GM12878 (cell line): ENCODE data around the gene RETN. TPM values are rescaled to one million over a fixed set of nuclear protein-coding genes. Genes with fewer than 3 reads are reported as not detected.

Experiments
- ATAC-seq: fragments of 200-7000 bp; cut with Tn5 transposase; 3 replicates; pipeline ENCODE4 v1.9.1; 2020; ENCODE audit warnings: mild to moderate bottlenecking, moderate library complexity
- BruUV-seq: library from RNA; stranded (reverse); fragments of 400-500 nt; replicated peaks from 2 replicates; lab custom pipeline; 2021; lab: Mats Ljungman, UMichigan
- CTCF ChIA-PET: fragments of 300-600 bp; sonication (Branson Sonifier 250); formaldehyde crosslinking; extraction: SDS; loops from one replicate; lab custom pipeline; 2021; ENCODE audit warnings: inconsistent platforms; lab: Yijun Ruan, JAX
- POLR2A ChIA-PET: fragments of 350-600 bp; formaldehyde crosslinking; extraction: SDS; loops from one replicate; lab custom pipeline; 2021; ENCODE audit warnings: inconsistent platforms; lab: Charles Lee
- RAD21 ChIA-PET: fragments of 300-600 bp; sonication (Branson Sonifier 250); formaldehyde crosslinking; loops from one replicate; lab custom pipeline; 2023; ENCODE audit warnings: antibody characterized with exemption; ENCODE audit not compliant: unreplicated experiment; lab: Charles Lee
- SMC1A ChIA-PET: fragments of 300-600 bp; sonication (Branson Sonifier 250); formaldehyde crosslinking; loops from one replicate; lab custom pipeline; 2023; ENCODE audit not compliant: unreplicated experiment, uncharacterized antibody; lab: Charles Lee
- DNase-seq: peaks from one replicate; pipeline ENCODE4 v3.0.0-alpha.2; 2011; ENCODE audit warnings: low read depth, low spot score
- FAIRE-seq: peaks from 3 replicates; lab custom pipeline; 2011; peaks lifted over from hg19 to GRCh38; lab: Jason Lieb, UNC
- H2AFZ ChIP-seq: 2 replicates; pipeline ENCODE4 v1.6.0; 2011; ENCODE audit warnings: low read depth, low read length, control low read depth; ENCODE audit not compliant: control insufficient read depth
- H3K27ac ChIP-seq: 2 replicates; pipeline ENCODE4 v1.5.1; 2011; ENCODE audit warnings: control low read depth; ENCODE audit not compliant: control insufficient read depth, insufficient read depth
- H3K27me3 ChIP-seq, 2 experiments: replicated peaks in 1 of 2; 2 replicates each; pipeline versions ENCODE4 v1.6.0 to v1.6.1; 2011; ENCODE audit warnings: low read length in 1 of 2; ENCODE audit not compliant: control insufficient read depth in 2 of 2, insufficient read depth in 2 of 2
- H3K36me3 ChIP-seq, 2 experiments: 2 replicates each; pipeline ENCODE4 v1.5.1; 2011; ENCODE audit warnings: low read length in 1 of 2; ENCODE audit not compliant: control insufficient read depth in 2 of 2, insufficient read depth in 2 of 2
- H3K4me1 ChIP-seq: 2 replicates; pipeline ENCODE4 v1.6.1; 2011; ENCODE audit warnings: mild to moderate bottlenecking, low read length, moderate library complexity, mixed read lengths; ENCODE audit not compliant: control insufficient read depth, insufficient read depth
- H3K4me2 ChIP-seq: 2 replicates; pipeline ENCODE4 v1.6.0; 2011; ENCODE audit warnings: control low read depth; ENCODE audit not compliant: control insufficient read depth, insufficient read depth
- H3K4me3 ChIP-seq: fragments of 200-600 bp; sonication (generic); 2 replicates; pipeline ENCODE4 v1.5.1; 2016
- H3K79me2 ChIP-seq: 2 replicates; pipeline ENCODE4 v1.6.0; 2011; ENCODE audit warnings: low read length; ENCODE audit not compliant: control insufficient read depth, insufficient read depth
- H3K9ac ChIP-seq: 2 replicates; pipeline ENCODE4 v1.8.0; 2011; ENCODE audit warnings: low read length, control low read depth, mixed read lengths; ENCODE audit not compliant: control insufficient read depth, insufficient read depth
- H3K9me3 ChIP-seq: replicated peaks from 3 replicates; pipeline ENCODE4 v1.5.1; 2011; ENCODE audit warnings: mild to moderate bottlenecking, low read length; ENCODE audit not compliant: control insufficient read depth, insufficient read depth
- H4K20me1 ChIP-seq: 2 replicates; pipeline ENCODE4 v1.6.0; 2011; ENCODE audit not compliant: control insufficient read depth, insufficient read depth
- CEBPZ ChIP-seq: fragments of 150-350 bp; IDR thresholded peaks from 2 replicates; pipeline ENCODE4 v1.6.1; 2016; ENCODE audit warnings: low read depth, low read length
- CREB1 ChIP-seq: IDR thresholded peaks from 2 replicates; pipeline ENCODE4 v1.6.1; 2012; ENCODE audit warnings: low read depth, mild to moderate bottlenecking, inconsistent platforms
- ELK1 ChIP-seq: IDR thresholded peaks from 2 replicates; pipeline ENCODE4 v1.6.1; 2012; ENCODE audit warnings: low read depth, low read length, improper control_type of control experiment
- JUNB ChIP-seq: IDR thresholded peaks from 2 replicates; pipeline ENCODE4 v1.6.1; 2016; ENCODE audit warnings: antibody characterized with exemption, mild to moderate bottlenecking
- NR2C1 ChIP-seq: fragments of 450-650 bp; IDR thresholded peaks from 2 replicates; pipeline ENCODE4 v1.6.1; 2017; ENCODE audit warnings: antibody characterized with exemption, mild to moderate bottlenecking, moderate library complexity
- SIN3A ChIP-seq: IDR thresholded peaks from 2 replicates; pipeline ENCODE4 v1.6.1; 2012; ENCODE audit warnings: low read depth, low read length, improper control_type of control experiment
- SMAD5 ChIP-seq: IDR thresholded peaks from 2 replicates; pipeline ENCODE4 v1.6.1; 2016; ENCODE audit warnings: antibody characterized with exemption, low read depth
- SUZ12 ChIP-seq: fragments of 200-600 bp; sonication (generic); IDR thresholded peaks from one replicate; pipeline ENCODE4 v1.6.1; 2018; ENCODE audit warnings: antibody characterized with exemption, mild to moderate bottlenecking; ENCODE audit not compliant: unreplicated experiment
- TCF7 ChIP-seq: IDR thresholded peaks from 2 replicates; pipeline ENCODE4 v1.6.1; 2014; ENCODE audit warnings: antibody characterized with exemption, borderline replicate concordance
- ZBTB40 ChIP-seq: fragments of 450-650 bp; IDR thresholded peaks from 2 replicates; pipeline ENCODE4 v1.6.1; 2016; ENCODE audit warnings: mild to moderate bottlenecking, moderate library complexity, borderline replicate concordance
- WGBS: methylation state at CpG from one replicate; pipeline ENCODE4 v1.1.6; 2016; ENCODE audit warnings: low lambda C conversion rate; ENCODE audit not compliant: insufficient replicate concordance, insufficient coverage; ENCODE audit errors: missing lambda C conversion rate; 5-methylcytosine and 5-hydroxymethylcytosine counted together
- in situ Hi-C: fragments of 300-500 bp; cut with MboI; formaldehyde crosslinking; loops from 9 replicates; pipeline ENCODE4 v1.14.3; 2018; ENCODE audit warnings: mixed read lengths
- intact Hi-C: fragments of 100-400 bp; cut with micrococcal nuclease; formaldehyde crosslinking; loops from one replicate; pipeline ENCODE4 v1.14.2; 2022; ENCODE audit not compliant: unreplicated experiment
- polyA plus RNA-seq, 11 experiments: library from polyadenylated mRNA; depleted of rRNA in 4 of 11; unstranded in 6 of 11; stranded (reverse) in 5 of 11; fragments of >200 nt; fragmentation: Nextera tagmentation in 4 of 11; fragmentation: Illumina TruSeq in 1 of 11; extraction: Ambion mirVana in 4 of 11; extraction: Trizol in 1 of 11; gene quantifications; 1 replicate in 1 of 11; 2 replicates in 10 of 11; pipeline versions ENCODE4 v1.2.1 to v1.2.3, GENCODE V29; 2011 to 2016; ENCODE audit warnings: inconsistent platforms in 2 of 11, missing spikeins in 2 of 11, low read depth in 1 of 11
- total RNA-seq, 4 experiments: library from RNA; depleted of rRNA in 3 of 4; stranded (reverse); fragments of >200 nt in 3 of 4; fragmentation: Illumina TruSeq in 1 of 4; extraction: Trizol in 1 of 4; gene quantifications; 2 replicates each; pipeline versions ENCODE4 v1.2.1 to v1.2.3, GENCODE V29; 2013 to 2021

The RETN gene
- total and polyA plus RNA-seq, 10 of the 15 experiments (the other 5 are each of a cell fraction or from before 2014, with no cell fraction given) = 0.26 TPM; not detected in 9

GRCh38 chr19:7636691-7637373 is 32.0 kb upstream of the RETN start, which contains the start of gene STXBP2 (continued):
- TF ChIP-seq ZBTB40 = 0 out of 2 replicates have a peak, but pooled peaks have one; percentile 35

- Histone ChIP-seq H3K4me1 (peaks cover 14% of the 10 kb centered on the region), H3K79me2 (peaks cover 18% of the 10 kb centered on the region), H3K4me3 (peak overlapping the region; percentile 99), H3K9me3 (no peaks in the 10 kb centered on the region), H2AFZ (peak overlapping the region; percentile 26; the same call in 1 of the 2 replicates), H3K36me3 (peaks cover 0 to 7% of the 10 kb centered on the region in 2 experiments; a peak in 1 of 4 replicates), H3K27me3 (no peaks in the 10 kb centered on the region), H4K20me1 (no peaks in the 10 kb centered on the region), H3K9ac (peak overlapping the region; percentile 97), H3K27ac (peak overlapping the region; percentile 75), H3K4me2 (peak overlapping the region; percentile 93)
- in situ Hi-C loops = no loop called here
- intact Hi-C loops = no loop called here
- SMC1A ChIA-PET = interaction anchor here (0.7 to 1.4 kb wide), 5 partner anchors 8 to 270 kb away, joined by 3 to 4 read pairs (median 4); partner anchors contain the start of genes PET100 and XAB2
- no peak for FAIRE-seq
- POLR2A ChIA-PET = interaction anchor here (0.5 to 1.8 kb wide), 7 partner anchors 19 to 832 kb away, joined by 3 to 6 read pairs (median 3); partner anchors contain the start of gene MAP2K7
- ATAC-seq = peak; percentile 65
- TSS peak; percentile 63 for BruUV-seq
- WGBS = 31% methylated on average over 30 of the region's 30 CpGs
- RAD21 ChIA-PET = interaction anchor here (0.6 to 1.6 kb wide), 7 partner anchors 68 to 292 kb away, joined by 3 to 6 read pairs (median 3); no protein-coding TSS in a partner anchor
- CTCF ChIA-PET = interaction anchor here (0.6 to 2.2 kb wide), 6 partner anchors 8 to 270 kb away, joined by 3 to 12 read pairs (median 5); no protein-coding TSS in a partner anchor
- DNase-seq = no peak
- TF ChIP-seq SUZ12 (no peak), SIN3A (0 out of 2 replicates have a peak, but pooled peaks have one; percentile 4), JUNB (no peak), ELK1 (no peak), TCF7 (no peak), SMAD5 (no peak), NR2C1 (no peak), CREB1 (no peak), CEBPZ (no peak)
Observed at GRCh38 chr19:7637374-7638256, 31.2 kb upstream of the RETN start.
